Esophagus squamous epithelium (tissue), 5 donors: ENCODE measurements around the gene HNRNPAB. TPM values are rescaled to one million over a fixed set of nuclear protein-coding genes. Genes with fewer than 3 reads are reported as not detected.

ENCODE experiments used
- DNase-seq: peaks from one replicate; lab custom pipeline; 2025; lab: John Stamatoyannopoulos, UW
- H3K27ac ChIP-seq, 4 donors: fragments of 200-600 bp; sonication (generic); one replicate each; pipeline ENCODE4 v1.5.1; 2016 to 2019; ENCODE audit warnings: mild to moderate bottlenecking in 1 of 4
- H3K27me3 ChIP-seq, 4 donors: fragments of 200-600 bp; sonication (generic); 1 replicate in 3 of 4; 2 replicates in 1 of 4; pipeline versions ENCODE4 v1.5.1 to v1.6.0; 2017 to 2021; ENCODE audit warnings: antibody characterized with exemption in 1 of 4
- H3K36me3 ChIP-seq, 3 donors: fragments of 200-600 bp; sonication (generic); one replicate each; pipeline ENCODE4 v1.5.1; 2016 to 2019
- H3K4me1 ChIP-seq, 3 donors: fragments of 200-600 bp; sonication (generic); one replicate each; pipeline ENCODE4 v1.5.1; 2017 to 2019
- H3K4me3 ChIP-seq, 4 donors: fragments of 200-600 bp; sonication (generic); 1 replicate in 3 of 4; 2 replicates in 1 of 4; pipeline ENCODE4 v1.5.1; 2016 to 2019; ENCODE audit warnings: mild to moderate bottlenecking in 2 of 4, moderate library complexity in 1 of 4
- H3K9me3 ChIP-seq, 3 donors: fragments of 200-600 bp; sonication (generic); one replicate each; pipeline ENCODE4 v1.5.1; 2016 to 2019
- CTCF ChIP-seq, 6 experiments: fragments of 450-650 bp in 4 of 6; fragments of 200-600 bp in 2 of 6; sonication (generic) in 2 of 6; IDR thresholded peaks; one replicate each; pipeline ENCODE4 v1.5.1; 2016 to 2019; ENCODE audit warnings: antibody characterized with exemption in 6 of 6, mild to moderate bottlenecking in 4 of 6, moderate library complexity in 4 of 6
- POLR2A ChIP-seq, 4 donors: fragments of 450-650 bp; IDR thresholded peaks; one replicate each; pipeline ENCODE4 v1.6.1; 2017; ENCODE audit warnings: antibody characterized with exemption in 4 of 4, mild to moderate bottlenecking in 4 of 4, moderate library complexity in 3 of 4
- WGBS, 2 donors: methylation state at CpG; one replicate each; pipeline ENCODE4 v1.1.5; 2018; 5-methylcytosine and 5-hydroxymethylcytosine counted together
- intact Hi-C: fragments of 100-400 bp; cut with DNase I; formaldehyde crosslinking; loops from one replicate; pipeline ENCODE4 v1.15.0; 2022
- total RNA-seq, 4 donors: library from RNA; depleted of rRNA; stranded (reverse); fragments of >200 nt; gene quantifications; one replicate each; pipeline ENCODE4 v1.1.0, GENCODE V29; 2016
- donor health status: DM: yes; HTN: yes; CAD: no.

Gene HNRNPAB
- total RNA-seq, 4 donors from 2014 or later = 123 to 150 (median 135) TPM

- Histone ChIP-seq H3K9me3 (no peaks in the 10 kb centered on the region), H3K27ac (peak overlapping the region in 3 of 4 donors; percentile 61 to 69 (median 64)), H3K27me3 (no peaks in the 10 kb centered on the region), H3K4me1 (peaks cover 0 to 39% (median 11%) of the 10 kb centered on the region in 3 donors), H3K36me3 (no peaks in the 10 kb centered on the region), H3K4me3 (no peak overlapping the region)
- 50 to 63% methylated on average over 12 of the region's 12 CpGs for WGBS, 2 donors
- DNase-seq = no peak
- TF ChIP-seq POLR2A (IDR thresholded peaks at IDR 0.05) = no peak
- no peak for TF ChIP-seq CTCF (IDR thresholded peaks at IDR 0.05)
- intact Hi-C loops = no loop called here
These were observed 4.5 kb upstream of the HNRNPAB start for GRCh38 chr5:178199581-178200434.

- Histone ChIP-seq H3K27ac (peak overlapping the region in 2 of 4 donors; percentile 15 to 61), H3K9me3 (no peaks in the 10 kb centered on the region), H3K36me3 (peaks cover 0 to under 1% (median under 1%) of the 10 kb centered on the region in 3 donors), H3K27me3 (no peaks in the 10 kb centered on the region), H3K4me3 (no peak overlapping the region), H3K4me1 (peaks cover 8 to 49% (median 18%) of the 10 kb centered on the region in 3 donors)
- intact Hi-C loops = no loop called here
- 70 to 79% methylated on average over 12 to 14 of the region's 14 CpGs for WGBS, 2 donors
- no peak for DNase-seq
- TF ChIP-seq POLR2A (IDR thresholded peaks at IDR 0.05) (no peak), CTCF (IDR thresholded peaks at IDR 0.05) (no peak)
These were observed 3.0 kb upstream of the HNRNPAB start for GRCh38 chr5:178201221-178201926.

- no peak for DNase-seq
- peak overlapping the region in 1 of 4 donors; percentile 61 for H3K27ac ChIP-seq
- intact Hi-C loops = no loop called here
These were observed 2.5 kb upstream of the HNRNPAB start for GRCh38 chr5:178201927-178202235.

GRCh38 chr5:178202541-178202940 is 1.8 kb upstream of the HNRNPAB start:
- Histone ChIP-seq H3K27me3 (no peaks in the 10 kb centered on the region), H3K9me3 (no peaks in the 10 kb centered on the region), H3K4me3 (no peak overlapping the region), H3K36me3 (peaks cover 0 to 12% (median 9%) of the 10 kb centered on the region in 3 donors), H3K27ac (no peak overlapping the region), H3K4me1 (peaks cover 19 to 61% (median 29%) of the 10 kb centered on the region in 3 donors)
- intact Hi-C loops = no loop called here
- no peak for TF ChIP-seq POLR2A (IDR thresholded peaks at IDR 0.05)
- TF ChIP-seq CTCF (IDR thresholded peaks at IDR 0.05) = no peak
- WGBS, 2 donors = 92 to 94% methylated on average over 10 of the region's 10 CpGs
- DNase-seq = no peak

More at GRCh38 chr5:178201927-178202235, 2.5 kb upstream of the HNRNPAB start:
- TF ChIP-seq CTCF (IDR thresholded peaks at IDR 0.05) (no peak), POLR2A (IDR thresholded peaks at IDR 0.05) (no peak)
- Histone ChIP-seq H3K9me3 (no peaks in the 10 kb centered on the region), H3K4me3 (no peak overlapping the region), H3K36me3 (peaks cover 0 to 5% (median 5%) of the 10 kb centered on the region in 3 donors), H3K27me3 (no peaks in the 10 kb centered on the region), H3K4me1 (peaks cover 13 to 54% (median 23%) of the 10 kb centered on the region in 3 donors)
- WGBS, 2 donors = 20 to 31% methylated on average over 1 to 2 of the region's 2 CpGs
